T-helper 22 cell (primary cell): ENCODE results near the gene CGREF1.
"Not testable (repeated sequence)": the region's sequence is repeated elsewhere in the genome, so short reads cannot be mapped to it uniquely, and the experiment has no call there.

Source experiments
- DNase-seq: peaks from one replicate; pipeline ENCODE4 v3.0.0-alpha.2; 2020; ENCODE audit warnings: low read depth

Gene CGREF1

DNA sequence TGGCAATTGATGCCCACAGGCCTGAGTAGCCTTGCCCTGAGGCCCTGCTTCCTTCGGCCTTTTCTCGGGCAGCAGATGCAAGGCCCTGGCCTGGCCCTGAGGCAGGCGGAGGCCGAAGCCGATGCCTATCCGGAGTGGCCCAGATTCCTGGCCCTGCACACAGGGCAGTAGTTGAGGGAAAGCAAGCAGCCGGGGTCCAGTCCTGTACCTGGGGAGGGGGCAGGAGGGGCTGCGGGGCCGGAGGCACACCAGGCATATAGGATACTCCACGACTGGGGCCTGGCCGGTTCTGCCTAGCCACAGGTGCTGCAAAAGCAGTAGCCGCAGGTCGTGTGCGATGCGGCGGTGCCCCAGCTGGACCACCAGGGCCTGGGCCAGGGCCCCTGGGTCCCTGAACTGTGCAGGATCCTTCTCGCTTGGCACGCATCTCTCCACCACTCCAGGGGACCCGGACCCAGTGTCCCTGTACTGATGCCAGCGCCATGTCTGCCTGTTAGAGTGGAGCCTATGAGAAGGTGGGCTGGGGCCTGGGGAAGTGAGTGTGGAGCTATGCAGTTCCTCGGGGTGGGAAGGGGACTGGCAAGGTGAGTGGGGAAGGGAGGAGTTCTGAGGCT is 18.5 kb upstream of the CGREF1 start:
- DNase-seq, result no peak

DNA sequence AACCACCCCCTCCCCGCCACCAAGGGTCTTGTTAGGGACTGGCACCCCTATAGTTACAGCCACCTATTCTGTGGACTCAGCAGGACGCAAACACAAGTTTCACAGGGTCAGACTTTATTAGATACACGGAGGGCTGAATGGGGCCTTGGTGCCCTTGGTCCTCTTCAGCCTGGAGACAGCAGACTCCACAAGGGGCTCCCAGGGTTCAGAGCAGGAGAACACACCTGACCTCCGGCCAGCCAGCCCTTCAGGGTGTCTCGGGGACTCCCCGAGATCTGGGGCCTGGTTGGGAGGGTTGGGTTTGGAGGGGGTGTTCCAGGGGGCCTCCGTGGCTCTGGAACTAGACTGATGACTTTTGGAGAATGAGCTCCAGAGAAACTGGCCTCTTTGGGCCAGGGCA is 17.8 kb upstream of the CGREF1 start:
- DNase-seq, result no peak

DNA sequence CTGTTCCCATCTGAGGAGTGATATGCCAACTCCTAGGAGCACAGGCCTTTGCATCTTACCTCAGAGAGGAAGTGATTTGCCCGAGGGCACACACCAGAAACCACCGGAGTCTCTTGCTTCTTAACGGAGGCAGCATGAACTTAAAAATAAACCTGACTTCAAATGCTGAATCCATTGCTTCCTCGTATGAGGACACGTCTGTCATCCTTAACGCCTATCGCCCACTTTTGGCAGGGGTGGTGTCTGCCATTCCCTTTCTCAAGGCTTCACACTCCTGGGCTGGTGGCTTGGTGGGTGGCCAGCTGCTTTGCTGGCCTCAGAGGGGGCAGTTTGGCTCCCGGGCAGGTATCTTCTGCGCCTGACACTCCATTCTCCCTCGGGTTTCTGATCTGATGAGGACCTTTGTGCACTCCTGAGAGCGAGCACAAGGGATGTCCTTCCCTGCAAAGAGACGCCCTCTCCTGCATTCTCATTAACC is 16.6 kb upstream of the CGREF1 start:
- DNase-seq, result no peak

DNA sequence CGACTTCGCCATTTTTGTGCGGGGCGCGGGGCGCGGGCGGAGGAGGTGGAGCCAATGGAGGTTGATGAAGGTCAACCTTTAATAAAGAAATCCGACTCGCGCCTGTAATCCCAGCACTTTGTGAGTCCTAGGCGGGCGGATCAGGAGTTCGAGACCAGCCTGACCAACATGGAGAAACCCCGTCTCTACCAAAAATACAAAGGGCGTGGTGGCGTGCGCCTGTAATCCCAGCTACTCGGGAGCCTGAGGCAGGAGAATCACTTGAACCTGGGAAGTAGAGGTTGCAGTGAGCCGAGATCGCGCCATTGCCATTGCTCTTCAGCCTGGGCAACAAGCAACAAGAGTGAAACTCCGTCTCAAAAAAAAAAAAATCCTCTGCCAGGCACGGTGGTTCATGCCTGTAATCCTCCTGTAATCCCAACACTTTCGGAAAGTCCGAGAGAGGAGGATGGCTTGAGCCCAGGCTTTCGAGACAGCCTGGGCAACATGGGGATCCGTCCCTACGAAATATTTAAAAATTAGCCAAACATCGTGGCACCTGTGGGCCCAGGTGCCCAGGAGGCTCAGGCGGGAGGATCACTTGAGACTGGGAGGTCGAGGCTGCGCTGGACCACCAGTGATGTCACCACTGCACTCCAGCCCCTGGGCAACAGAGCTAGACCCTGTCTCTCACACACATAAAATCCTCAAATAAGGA is 16.0 kb upstream of the CGREF1 start:
- DNase-seq, result no peak

DNA sequence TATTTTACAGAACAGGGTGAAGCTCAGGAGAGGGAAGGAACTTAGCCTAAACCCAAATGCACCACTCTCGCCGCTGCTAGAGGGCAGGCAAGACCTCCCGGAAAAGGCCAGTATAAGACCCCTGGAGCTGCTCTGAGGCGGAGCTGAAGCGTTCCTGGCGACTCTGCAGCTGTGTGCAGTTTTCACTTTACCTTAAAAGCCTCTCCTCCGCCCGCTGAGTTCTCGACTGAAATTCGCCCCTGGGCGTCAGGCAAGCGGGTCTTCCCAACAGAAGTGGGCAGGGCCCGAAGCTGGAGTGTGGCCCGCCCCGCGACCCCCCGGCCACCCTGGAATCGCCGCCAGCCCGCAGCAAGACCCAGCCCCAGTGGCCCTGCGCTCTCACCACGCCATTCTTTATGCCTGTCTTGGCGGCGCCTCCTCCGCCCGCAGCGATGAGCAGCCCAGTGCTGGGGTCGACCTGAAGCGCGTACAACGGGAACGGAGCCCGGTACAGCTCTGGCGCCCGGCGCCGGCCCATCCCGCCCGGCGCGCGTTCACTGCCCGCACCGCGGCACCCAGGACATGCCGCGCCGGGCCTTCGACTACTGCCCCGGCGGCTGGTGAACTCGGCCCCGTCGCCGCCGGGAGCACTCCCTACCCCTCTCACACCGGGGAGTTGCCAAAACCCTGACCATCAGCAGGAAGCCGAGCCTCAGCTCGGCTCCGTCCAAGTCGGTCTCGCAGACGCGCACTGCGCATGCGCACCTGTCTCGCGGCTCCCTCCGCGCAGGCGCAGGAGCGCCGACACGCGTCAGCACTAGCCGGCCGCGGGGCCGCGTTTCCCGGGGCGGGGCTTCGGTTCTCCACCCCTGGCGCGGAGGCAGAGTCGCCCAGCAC is 15.2 kb upstream of the CGREF1 start, which contains the start of gene PREB:
PREB (minus strand) TSS at position 732 of the 876 bp plus-strand sequence; CDS start at position 517, 215 bp downstream.
- peak; percentile 94 for DNase-seq

DNA sequence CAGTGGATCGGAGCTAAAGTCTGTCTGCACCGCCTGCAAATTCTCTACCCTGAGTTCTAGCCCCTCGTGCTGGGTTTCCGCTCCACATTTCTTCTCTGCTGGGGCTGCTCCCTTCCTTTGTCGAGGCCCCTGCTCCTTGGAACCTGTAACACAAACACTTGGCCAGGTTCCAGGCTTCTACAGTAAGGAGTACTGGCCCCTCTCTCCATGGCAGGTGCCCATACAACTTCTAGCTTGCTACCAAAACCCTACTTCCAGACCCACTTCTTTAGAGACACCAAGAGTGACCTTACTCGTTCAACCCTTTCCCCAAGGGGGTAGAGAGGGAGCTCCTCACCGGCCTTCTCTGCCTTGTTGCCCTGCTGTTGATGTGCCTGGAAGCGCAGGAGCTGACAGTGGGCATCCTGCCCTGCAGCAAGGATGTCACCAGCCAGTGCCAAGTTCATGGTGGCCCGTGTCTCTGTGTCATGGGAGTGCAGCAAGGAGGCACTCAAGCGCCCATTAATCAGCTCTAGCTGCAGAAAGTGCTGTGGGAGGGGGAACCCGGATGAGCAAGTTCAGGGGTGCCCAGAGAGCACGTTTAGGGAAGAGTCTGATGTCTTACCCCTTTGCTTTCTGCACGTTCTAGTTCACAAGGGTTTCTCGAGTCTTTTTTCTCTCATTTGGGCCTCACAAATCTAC is 14.4 kb upstream of the CGREF1 start:
- no peak for DNase-seq

DNA sequence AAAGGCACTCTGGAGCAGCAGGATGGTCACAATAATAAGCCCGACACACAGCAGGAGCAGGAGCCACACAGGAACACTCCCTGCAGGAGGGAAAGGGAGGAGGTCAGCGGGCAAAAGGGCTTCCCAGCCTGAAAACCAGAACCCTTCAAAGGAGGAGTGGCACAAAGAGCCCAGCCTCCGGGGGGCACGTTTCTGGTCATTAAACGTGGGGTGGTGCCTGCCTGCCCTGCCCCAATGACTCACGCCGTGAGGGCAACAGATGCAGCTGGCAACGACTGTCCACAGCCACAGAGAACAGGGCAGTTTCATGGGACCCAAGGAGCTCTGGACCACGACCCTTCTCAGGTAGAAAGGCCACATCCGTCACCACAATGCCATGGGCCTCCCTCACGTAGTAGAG is 12.5 kb upstream of the CGREF1 start:
- DNase-seq, result no peak

DNA sequence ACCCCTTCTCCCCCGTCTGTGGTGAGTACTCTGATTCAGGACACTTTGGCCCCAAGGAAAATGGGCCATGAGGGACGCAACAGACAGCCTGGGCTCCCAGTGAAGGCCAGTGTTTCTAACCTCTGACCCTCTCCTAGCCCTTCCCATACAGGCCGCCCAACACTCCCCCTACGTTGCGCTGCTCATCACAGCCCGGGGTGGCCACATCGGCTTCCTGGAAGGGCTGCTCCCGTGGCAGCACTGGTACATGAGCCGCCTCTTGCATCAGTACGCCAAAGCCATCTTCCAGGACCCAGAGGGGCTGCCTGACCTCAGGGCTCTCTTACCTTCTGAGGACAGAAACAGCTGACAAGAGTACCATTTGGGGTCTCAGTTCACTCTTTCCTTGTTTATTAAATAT is 11.5 kb upstream of the CGREF1 start:
- no peak for DNase-seq

DNA sequence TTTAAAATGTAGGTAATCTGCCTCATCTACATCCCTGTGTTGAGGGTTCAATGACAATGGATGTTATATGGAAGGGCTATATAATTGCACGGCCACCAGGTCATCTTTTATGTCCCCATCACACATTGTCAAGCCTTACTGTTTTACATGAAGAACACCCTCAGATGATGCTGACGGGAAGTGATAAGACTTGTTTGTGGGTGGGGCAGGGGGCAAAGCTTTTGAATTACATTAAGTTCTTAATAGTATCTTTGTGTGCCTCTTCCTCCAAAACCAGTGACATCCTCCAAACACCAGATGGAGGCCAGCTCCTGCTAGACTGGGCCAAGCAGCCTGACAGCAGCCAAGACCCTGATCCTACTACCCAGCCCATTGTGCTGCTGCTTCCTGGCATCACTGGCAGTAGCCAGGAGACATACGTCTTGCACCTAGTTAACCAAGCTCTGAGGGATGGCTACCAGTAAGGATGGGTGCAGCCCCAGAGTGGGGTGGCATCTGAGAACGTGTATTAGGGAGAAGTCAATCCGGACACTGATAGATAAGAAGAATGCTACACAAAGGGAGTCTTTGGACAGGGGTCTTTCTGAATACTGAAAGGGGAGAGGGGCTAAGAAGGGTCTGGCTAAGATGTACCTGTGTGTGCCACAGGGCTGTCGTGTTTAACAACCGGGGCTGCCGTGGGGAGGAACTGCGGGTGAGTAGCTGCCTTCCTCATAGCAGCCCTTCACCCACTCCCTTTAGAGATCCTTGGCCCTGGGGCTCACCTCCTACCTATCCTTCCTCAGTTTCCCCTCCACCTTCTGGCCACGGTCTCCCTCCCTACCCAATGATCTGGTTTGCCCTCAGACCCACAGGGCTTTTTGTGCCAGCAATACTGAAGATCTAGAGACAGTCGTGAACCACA is 10.0 kb upstream of the CGREF1 start:
- DNase-seq, result no peak

DNA sequence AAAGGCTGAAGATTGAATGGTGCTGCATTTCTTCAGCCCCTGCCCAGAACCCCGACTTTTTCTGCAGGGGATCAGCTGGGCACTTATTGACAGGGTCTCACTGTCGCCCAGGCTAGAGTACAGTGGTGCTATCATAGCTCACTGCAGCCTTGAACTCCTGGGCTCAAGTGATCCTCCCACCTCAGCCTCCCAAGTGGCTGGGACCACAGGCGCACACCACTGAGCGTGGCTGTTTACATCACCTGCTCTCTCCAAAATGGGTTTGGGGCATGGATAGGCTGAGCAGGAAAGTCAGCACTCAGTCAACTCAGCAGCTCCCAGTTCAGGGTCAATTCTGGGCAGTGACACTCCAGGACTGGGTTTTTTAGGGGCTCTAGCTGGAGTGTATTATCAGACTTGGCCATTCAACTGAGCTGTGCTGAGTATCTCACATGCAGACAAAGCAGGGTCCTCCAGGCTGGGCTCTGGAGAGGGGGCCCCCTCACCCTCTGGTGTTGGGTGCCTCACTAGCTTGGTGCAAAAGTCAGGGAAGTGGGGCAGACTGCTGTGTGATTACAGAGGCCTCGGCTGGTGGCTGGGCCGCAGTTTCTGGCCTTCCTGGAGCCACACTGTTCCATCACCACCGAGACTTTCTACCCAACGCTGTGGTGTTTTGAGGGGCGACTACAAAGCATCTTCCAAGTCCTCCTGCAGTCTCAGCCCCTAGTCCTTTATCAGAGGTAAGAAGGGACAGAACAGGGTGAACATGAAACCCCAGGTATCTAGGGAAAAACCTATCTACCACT is 9.1 kb upstream of the CGREF1 start:
- DNase-seq, result no peak

DNA sequence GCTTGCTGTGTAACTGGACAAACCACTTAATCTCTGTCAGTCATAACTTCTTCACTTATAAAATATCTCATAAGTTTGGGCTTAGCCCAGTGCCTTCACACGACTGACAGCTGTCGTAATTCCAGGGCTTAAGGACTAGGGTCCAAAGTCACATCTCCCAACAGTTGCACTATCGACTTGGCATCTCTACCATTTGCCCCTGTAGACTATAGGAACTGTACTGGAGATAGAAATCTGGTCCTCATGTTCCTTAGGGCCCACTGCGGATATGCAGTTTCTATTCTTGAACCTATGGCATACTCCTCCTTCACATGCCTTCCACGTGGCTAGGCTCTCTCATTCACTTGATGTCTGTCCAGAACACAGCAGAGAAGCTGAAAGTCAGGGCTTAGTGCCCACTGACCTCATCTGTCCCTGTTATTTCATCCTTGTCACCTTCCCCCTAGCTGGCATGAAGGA is 7.4 kb upstream of the CGREF1 start:
- no peak for DNase-seq

DNA sequence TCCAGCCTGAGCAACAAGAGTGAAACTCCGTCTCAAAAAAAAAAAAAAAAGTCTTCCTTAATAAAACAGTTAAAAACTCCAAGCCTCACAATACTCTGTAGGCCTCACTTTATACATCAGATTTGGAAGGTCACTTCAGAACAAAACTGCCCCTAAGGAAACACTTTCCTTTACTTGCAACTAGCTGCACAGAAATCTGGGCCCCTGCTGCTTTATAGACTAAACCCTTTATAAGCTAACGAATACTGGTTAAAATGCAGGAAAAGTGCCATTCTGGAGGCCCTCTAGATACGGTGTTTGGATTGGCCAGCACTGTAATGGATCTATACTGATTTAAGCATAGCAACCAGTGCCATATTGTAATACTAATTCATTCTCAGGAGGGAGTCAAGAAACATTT is 6.2 kb upstream of the CGREF1 start:
- DNase-seq, result no peak

DNA sequence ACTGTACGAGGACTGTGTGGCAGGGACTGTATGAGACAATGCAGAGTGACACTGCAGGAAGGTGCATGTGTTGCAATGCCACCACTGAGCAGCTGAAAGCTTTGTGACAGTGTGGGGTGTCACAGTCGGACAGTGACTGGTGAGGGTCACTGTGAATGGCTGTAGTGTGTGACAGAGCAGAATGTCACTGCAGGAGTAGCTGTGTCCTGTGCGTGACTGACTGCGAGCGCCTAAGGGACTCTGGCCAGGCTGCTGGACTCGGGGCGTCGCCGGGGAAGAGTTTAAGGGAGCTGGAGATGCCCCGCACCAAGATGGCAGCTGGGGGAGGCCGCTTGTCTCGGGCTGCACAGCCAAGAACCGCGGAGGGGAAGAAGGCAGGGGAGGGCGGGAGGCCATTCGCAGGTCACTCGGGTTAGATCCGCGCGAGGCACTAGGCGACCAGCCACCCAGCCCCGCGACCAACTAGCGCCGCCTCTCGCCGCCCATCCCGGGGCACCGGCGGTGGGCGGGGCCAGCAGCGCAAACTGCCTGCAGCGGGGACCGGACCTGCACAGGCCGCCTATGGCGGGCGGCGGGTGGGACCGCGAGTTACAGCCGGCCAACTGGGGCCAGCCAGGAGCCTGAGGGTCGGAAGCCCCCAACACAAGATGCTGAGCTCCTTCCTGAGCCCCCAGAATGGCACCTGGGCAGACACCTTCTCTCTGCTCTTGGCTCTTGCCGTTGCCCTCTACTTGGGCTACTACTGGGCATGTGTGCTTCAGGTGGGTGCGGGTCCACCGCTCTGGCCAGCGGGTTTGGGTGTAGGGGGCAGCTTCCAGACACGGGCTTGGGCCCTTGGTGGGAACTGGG is 4.6 kb upstream of the CGREF1 start, which contains the start of gene ABHD1:
ABHD1 (plus strand) TSS at position 514 of the 849 bp plus-strand sequence; CDS start at position 648, 134 bp downstream.
- DNase-seq, result peak; percentile 64

DNA sequence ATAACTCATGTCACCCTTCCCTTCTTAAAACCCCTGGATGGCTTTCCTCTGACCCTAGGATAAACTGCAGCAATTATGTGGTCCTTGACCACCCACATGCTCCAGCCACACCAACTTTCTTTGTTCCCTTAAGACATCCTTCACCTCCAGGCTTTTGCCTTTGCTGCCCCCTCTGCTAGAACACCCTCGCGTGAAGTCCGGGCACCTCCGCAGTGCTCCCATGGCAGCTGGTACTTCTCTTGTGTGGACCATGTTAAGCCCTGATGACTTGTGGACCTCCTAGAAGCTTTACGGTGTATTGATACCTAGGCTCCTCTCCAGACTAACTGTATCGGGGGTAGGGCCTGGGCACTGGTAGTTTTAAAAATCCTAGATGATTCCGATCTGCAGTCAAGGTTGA is 3.9 kb upstream of the CGREF1 start:
- no peak for DNase-seq

DNA sequence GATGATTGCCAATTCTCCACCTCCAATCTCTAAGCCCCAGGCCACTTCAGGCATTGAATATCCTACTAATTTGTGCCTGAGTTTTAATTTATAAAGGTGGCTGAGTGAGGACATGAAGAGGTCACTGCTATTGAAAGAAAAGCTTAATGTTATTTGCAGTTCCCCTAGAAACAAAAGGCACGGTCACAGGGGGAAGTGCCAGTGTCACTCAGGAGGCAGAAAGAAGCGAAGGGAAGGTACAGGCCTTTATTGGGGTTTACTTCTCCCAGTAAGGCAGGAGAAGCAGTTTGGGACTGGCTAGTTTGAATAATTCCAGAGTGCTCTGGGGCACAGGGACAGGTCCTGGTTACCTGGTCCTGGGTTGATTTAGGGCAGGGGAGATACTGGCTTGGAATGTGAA is 3.0 kb upstream of the CGREF1 start:
- DNase-seq, result no peak

DNA sequence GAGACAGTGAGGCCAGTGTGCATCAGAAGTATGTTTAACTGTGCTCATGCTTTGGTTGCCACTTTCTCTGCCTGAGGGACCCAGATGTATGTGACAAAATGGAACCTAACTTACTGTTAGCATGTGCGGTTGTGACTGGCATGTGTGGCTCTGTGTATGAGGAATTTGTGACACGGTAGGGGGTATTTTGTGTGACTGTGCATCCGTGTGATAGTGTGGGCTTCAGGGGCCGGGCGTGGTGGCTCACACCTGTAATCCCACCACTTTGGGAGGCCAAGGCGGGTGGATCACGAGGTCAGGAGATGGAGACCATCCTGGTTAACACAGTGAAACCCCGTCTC is 372 bp upstream of the CGREF1 start:
- DNase-seq, result not testable (repeated sequence)

DNA sequence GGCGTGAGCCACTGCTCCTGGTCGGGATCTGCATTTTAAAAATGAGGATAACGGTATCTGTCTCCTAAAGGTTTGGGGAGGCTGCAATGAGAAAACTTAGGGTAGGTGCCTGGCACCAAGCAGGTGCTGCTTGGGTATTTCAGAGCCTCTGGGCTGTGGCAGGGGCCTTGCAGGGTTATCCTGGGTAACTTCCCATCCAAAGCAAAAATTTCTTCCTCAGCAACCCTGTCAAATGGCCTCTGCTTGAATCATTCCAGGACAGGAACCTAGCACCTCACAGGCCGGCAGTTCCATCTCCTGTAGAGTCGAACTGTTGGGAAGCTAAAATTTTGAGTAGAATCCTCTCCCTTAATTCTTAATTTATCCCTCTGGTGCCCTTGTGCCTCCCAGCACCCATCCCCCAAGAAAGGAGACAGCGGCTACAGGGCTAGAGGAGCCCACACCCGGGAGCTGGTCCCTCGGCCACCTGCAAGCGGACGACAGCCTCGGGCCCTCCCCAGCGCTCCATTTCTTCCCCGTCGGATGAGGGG is 868 bp downstream of the CGREF1 start:
- no peak for DNase-seq

DNA sequence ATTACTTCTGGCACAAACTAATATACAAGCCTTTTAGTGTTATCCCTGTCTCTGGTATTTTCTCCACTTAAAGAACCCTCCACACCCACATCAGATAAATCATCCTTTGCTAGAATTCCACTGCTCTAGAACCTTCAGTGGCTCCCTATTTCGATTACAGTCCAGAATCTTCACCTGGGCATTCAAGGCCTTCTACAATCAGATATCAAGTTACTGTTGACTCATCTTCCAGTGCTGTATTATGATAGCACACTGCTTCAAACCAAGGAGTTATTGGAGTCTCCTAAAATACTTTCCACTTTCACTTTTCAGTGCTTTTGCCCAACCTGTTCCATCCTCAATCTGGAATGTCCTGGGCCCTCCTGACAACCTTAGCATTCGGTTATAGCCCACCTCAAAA is 3.4 kb downstream of the CGREF1 start:
- no peak for DNase-seq
